HG03520 (cell line): Measurements from ENCODE around the gene SMG9.
"Not testable (repeated sequence)": the region's sequence is repeated elsewhere in the genome, so short reads cannot be mapped to it uniquely, and the experiment has no call there.

Experiments used
- ATAC-seq: cut with Tn5 transposase; IDR thresholded peaks from one replicate; pipeline ENCODE4 v1.9.1; 2021; ENCODE audit warnings: mild to moderate bottlenecking, moderate library complexity; ENCODE audit not compliant: unreplicated experiment

Gene SMG9

GRCh38 chr19:43695985-43696704 is 58.6 kb downstream of the SMG9 start:
- ATAC-seq: no peak

- ATAC-seq: no peak
Observed at GRCh38 chr19:43694553-43694952, 60.2 kb downstream of the SMG9 start.

DNA sequence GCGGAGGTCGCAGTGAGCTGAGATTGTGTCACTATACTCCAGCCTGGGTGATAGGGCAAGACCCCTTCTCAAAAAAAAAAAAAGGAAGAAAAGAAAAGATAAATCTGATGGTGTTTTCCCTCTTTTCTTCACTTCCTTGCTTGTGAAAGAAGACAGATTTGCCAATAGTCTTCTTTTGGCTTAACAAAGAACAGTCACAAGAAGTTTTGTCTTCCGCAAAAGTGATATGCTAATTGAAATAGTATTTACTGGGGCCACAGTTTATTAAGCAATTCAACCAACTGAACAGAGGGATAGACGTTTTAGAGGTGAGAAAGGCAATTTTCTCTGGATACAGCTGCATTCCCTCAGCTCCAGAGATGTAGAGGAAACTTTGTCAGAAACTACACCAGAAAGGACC is 61.9 kb downstream of the SMG9 start:
- no peak for ATAC-seq

DNA sequence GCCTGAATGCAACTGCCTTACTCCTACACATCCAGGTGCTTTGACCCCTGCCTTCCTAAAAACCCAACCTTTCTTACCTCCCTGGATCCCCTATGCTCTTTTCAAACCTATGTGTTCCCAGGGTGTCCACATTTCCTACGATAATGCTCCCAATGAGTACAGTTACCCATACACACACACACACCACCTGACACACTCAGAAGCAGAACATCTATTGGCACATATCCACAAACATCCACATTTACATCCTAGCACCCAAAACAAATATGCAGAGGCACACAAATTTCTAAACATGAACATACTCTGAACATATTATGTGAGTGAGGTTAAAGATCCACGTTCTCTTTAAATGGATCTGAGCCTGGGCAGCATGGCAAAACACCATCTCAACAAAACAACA is 62.4 kb downstream of the SMG9 start:
- ATAC-seq: no peak

DNA sequence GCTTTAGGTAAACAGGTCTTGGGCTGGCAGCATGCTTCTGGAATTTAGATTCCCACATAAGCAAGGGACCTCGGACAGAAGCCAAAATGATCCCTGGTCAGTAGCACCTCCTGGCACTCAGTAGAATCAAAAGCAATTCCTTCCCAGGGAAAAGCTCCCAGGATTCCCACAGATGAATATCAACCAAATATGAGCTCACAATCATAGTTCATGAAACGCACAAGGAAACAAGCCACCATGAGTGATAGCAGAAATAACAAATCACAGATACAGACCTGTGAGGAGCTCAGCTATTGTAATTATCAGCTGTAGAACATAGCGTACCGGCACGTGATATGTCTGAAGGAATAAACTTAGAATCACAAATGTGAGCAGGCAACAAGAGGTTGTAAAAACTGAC is 63.0 kb downstream of the SMG9 start:
- no peak for ATAC-seq

DNA sequence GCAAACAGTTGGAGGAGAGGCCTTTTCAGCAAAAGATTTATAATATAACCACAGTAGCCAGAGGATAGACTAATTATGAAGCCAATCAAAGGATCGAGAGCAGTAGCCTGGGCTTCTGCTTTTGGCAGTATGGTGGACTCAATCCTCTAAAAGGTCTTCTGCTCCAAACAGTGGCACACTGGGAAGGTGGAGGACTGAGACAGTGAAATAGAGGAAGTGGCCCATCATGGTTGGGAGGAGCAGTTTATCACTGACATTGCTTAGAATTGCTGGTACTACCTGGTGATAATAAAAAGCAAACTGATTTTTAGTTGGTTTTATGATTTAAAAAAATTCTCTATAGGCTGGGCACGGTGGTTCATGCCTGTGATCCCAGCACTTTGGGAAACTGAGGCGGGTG is 63.9 kb downstream of the SMG9 start:
- no peak for ATAC-seq

DNA sequence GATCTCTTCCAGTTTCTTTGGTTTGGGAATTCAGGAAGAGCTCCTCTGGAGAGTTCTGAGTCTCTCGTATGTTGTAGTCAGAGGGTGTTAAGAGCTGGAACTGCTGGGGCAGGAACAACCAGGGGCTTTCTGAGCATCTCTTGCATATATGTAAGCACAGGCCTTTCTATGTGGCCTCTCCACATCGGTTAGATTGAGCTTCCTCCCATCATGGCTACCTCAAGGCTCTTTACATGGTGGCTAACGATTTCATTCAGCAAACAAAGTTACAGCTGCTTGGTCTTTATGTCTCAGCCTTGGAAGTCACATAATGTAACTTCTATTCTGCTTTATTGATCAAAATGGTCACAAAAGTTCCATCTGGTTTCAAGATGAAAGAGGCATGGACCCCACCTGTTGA is 64.3 kb downstream of the SMG9 start:
- no peak for ATAC-seq

GRCh38 chr19:43688059-43688701 is 66.6 kb downstream of the SMG9 start:
- no peak for ATAC-seq

- no peak for ATAC-seq
Observed at GRCh38 chr19:43687660-43687997, 67.1 kb downstream of the SMG9 start.

DNA sequence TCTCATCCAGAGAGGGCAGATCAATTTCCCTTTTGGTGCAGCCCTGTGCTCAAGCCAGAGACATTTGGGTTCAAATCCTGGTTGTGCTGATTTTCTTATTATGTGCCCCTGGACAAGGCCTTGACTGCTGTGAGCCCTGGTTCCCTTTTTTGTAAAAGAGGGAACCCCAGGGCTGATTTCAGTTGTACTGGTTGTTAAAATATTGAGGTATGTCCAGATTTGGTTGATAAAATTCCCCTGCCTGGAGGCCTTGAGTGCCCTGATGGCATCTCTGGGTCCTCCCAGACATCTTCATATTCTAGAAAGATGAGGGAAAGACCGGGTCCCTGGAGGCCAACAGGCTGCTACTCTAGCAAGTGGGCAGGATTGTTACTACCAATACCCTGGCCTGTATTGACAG is 70.4 kb downstream of the SMG9 start:
- no peak for ATAC-seq

- ATAC-seq: no peak
Observed at GRCh38 chr19:43683905-43684304, 70.9 kb downstream of the SMG9 start.

- no peak for ATAC-seq
Observed at GRCh38 chr19:43682824-43683661, 71.7 kb downstream of the SMG9 start.

- ATAC-seq: not testable (repeated sequence)
Observed at GRCh38 chr19:43682269-43682668, 72.5 kb downstream of the SMG9 start.

DNA sequence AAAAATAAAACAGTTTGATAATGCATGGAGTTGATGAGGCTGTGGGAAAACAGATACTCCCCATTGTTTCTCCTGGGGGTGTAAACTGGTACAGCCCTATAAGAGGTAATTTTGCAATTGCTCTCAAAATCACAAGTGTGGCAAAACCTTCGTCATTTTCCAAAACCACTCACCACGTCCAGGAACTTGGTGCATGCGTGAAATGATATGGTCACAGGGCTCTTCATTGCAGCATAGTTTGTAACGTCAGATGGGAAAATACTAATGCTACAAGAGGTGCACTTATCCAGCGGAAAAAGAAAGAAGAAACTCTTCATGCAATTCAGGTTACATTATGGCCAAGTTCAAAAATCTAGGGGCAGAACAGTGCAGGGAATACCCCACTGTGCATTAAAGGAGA is 72.9 kb downstream of the SMG9 start:
- no peak for ATAC-seq

- no peak for ATAC-seq
Observed at GRCh38 chr19:43678512-43679261, 76.1 kb downstream of the SMG9 start.
